GM23248 (cell line): ENCODE results near the gene SRP72.

ENCODE experiments used
- EZH2 ChIP-seq: fragments of 200-600 bp; sonication (generic); IDR thresholded peaks from 2 replicates; pipeline ENCODE4 v1.6.1; 2018; ENCODE audit warnings: antibody characterized with exemption, mild to moderate bottlenecking; ENCODE audit not compliant: insufficient read depth, poor library complexity, severe bottlenecking
- EZH2phosphoT487 ChIP-seq: fragments of 200-600 bp; sonication (generic); IDR thresholded peaks from 2 replicates; pipeline ENCODE4 v1.6.1; 2018; ENCODE audit warnings: antibody characterized with exemption, moderate library complexity, mild to moderate bottlenecking, low read depth; ENCODE audit not compliant: insufficient read depth

DNA sequence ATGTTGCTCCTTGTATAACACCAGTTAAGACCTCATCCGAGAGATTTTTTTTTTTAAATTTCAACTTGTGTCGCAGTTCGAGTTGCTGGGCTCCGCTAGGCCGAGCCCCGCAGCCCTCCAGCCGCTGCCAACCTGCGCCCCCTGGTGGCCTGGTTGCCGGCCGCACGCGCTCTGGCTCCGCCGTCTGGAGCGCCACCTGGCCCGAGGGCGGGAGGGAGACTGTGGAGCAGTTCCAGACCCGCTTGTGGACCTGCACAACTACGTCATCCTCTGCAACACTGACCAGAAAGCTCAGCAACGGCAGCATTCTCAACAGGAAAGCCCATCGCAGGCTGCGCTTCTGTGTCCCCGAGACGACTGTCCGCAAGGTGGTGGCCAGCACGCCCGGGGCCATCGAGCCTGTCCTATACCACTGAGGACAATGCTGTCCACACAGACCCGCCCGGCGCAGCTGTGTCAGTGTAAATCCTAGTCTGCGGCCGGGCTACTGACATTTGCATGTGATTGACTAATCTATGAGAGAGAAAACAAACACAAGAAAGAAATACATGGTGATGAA, 77.2 kb downstream of the SRP72 start:
- TF ChIP-seq EZH2 (no peak), EZH2phosphoT487 (no peak)
